HG03095 (cell line): Measurements from ENCODE around the gene MADD.

Experiments used
- ATAC-seq: cut with Tn5 transposase; IDR thresholded peaks from one replicate; pipeline ENCODE4 v1.9.1; 2021; ENCODE audit warnings: moderate library complexity; ENCODE audit not compliant: unreplicated experiment

Gene MADD

GRCh38 chr11:47378010-47378835, 108.3 kb downstream of the MADD start, which contains the start of gene SPI1:
TSS of gene SPI1 (minus strand) at chr11:47378547. CDS start at chr11:47378353, 194 bp downstream.
- peak; percentile 84 for ATAC-seq

- peak; percentile 8 for ATAC-seq
Observed at GRCh38 chr11:47378836-47379170, 108.9 kb downstream of the MADD start.

GRCh38 chr11:47379317-47379716, 109.4 kb downstream of the MADD start:
- ATAC-seq, result no peak
